Measurements from ENCODE around the gene FOXP1.

FOXP1 gene

GRCh38 chr3:71138410-71138809 is 445.1 kb downstream of the FOXP1 start:
- no peak for FAIRE-seq
- no peak for TF ChIP-seq POLR2A (IDR thresholded peaks at IDR 0.05; ENCODE audit: low read depth, low read length)
- DNase-seq (ENCODE audit: insufficient read length, low spot score): no peak

- no peak for FAIRE-seq
- TF ChIP-seq POLR2A (IDR thresholded peaks at IDR 0.05; ENCODE audit: low read depth, low read length): no peak
These were observed 447.3 kb downstream of the FOXP1 start for GRCh38 chr3:71136276-71136675.

GRCh38 chr3:71135373-71136088 is 448.0 kb downstream of the FOXP1 start:
- DNase-seq (ENCODE audit: insufficient read length, low spot score) (no peak), FAIRE-seq (no peak)
- no peak for TF ChIP-seq POLR2A (IDR thresholded peaks at IDR 0.05; ENCODE audit: low read depth, low read length)

More at GRCh38 chr3:71136276-71136675, 447.3 kb downstream of the FOXP1 start:
- no peak for DNase-seq (ENCODE audit: insufficient read length, low spot score)

GRCh38 chr3:71134521-71134920 is 449.0 kb downstream of the FOXP1 start:
- no peak for TF ChIP-seq POLR2A (IDR thresholded peaks at IDR 0.05; ENCODE audit: low read depth, low read length)
- FAIRE-seq: no peak
- DNase-seq (ENCODE audit: insufficient read length, low spot score): no peak

GRCh38 chr3:71133865-71134264 is 449.7 kb downstream of the FOXP1 start:
- FAIRE-seq: no peak
- no peak for TF ChIP-seq POLR2A (IDR thresholded peaks at IDR 0.05; ENCODE audit: low read depth, low read length)
- DNase-seq (ENCODE audit: insufficient read length, low spot score): no peak

- FAIRE-seq (no peak), DNase-seq (ENCODE audit: insufficient read length, low spot score) (no peak)
- TF ChIP-seq POLR2A (IDR thresholded peaks at IDR 0.05; ENCODE audit: low read depth, low read length): no peak
These were observed 450.4 kb downstream of the FOXP1 start for GRCh38 chr3:71132995-71133730.

- no peak for DNase-seq (ENCODE audit: insufficient read length, low spot score)
These were observed 451.9 kb downstream of the FOXP1 start for GRCh38 chr3:71131375-71132314.

GRCh38 chr3:71130471-71131374 is 452.8 kb downstream of the FOXP1 start:
- DNase-seq (ENCODE audit: insufficient read length, low spot score): peak; percentile 15
- TF ChIP-seq POLR2A (IDR thresholded peaks at IDR 0.05; ENCODE audit: low read depth, low read length): no peak
- peak; percentile 70 for FAIRE-seq

More at GRCh38 chr3:71131375-71132314, 451.9 kb downstream of the FOXP1 start:
- TF ChIP-seq POLR2A (IDR thresholded peaks at IDR 0.05; ENCODE audit: low read depth, low read length): no peak
- FAIRE-seq: no peak

- no peak for FAIRE-seq
- no peak for DNase-seq (ENCODE audit: insufficient read length, low spot score)
- no peak for TF ChIP-seq POLR2A (IDR thresholded peaks at IDR 0.05; ENCODE audit: low read depth, low read length)
These were observed 453.7 kb downstream of the FOXP1 start for GRCh38 chr3:71129611-71130431.

GRCh38 chr3:71128961-71129360 is 454.6 kb downstream of the FOXP1 start:
- FAIRE-seq: no peak
- TF ChIP-seq POLR2A (IDR thresholded peaks at IDR 0.05; ENCODE audit: low read depth, low read length): no peak
- no peak for DNase-seq (ENCODE audit: insufficient read length, low spot score)

- no peak for FAIRE-seq
- no peak for TF ChIP-seq POLR2A (IDR thresholded peaks at IDR 0.05; ENCODE audit: low read depth, low read length)
- no peak for DNase-seq (ENCODE audit: insufficient read length, low spot score)
These were observed 455.7 kb downstream of the FOXP1 start for GRCh38 chr3:71127844-71128243.
